ENCODE measurements around the gene PGAP2. TPM values are rescaled to one million over a fixed set of nuclear protein-coding genes. Genes with fewer than 3 reads are reported as not detected.

The PGAP2 gene
- polyA plus RNA-seq, 4 donors: 28.2 to 50.9 (median 39.3) TPM

DNA sequence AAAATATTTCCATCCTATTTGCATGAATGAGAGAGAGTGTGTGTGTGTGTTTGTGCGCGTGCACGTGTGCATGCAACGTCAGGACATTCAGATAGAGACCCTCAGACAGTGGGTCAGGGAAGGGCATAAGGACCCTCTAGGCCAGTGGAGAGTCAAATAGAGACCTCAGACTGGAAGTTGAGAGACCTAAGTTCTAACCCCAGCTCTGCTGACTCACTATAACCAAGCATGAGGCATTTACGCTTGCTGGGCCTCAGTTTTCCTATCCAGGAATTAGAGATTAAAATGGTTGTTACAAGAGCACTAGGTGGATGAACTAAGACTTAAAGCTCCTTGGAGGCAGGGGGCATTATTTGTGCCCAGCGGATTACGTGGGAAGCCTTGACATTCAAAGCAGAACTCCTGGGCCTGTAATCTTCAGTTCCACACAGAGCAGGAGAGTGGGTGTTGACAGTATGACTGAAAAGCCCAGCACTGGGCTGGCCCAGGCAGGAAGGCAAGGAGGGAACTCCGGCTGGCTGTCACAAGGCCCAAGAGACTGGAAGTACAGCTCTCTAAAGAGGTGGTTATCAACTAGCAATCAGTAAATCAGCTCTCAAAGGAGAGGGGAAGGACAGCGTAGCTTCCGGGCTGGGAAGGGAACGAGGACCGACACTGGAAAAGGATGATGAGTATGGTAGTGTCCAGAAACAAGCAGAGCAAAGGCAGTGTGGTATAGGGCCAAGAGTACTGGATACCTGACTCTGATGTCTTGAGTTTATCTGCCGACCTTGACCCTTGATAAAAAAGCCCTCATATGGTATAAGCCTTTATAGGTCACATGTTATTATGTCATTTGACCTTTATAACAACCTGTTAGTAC is 23.2 kb downstream of the PGAP2 start:
- no peak for DNase-seq (ENCODE audit: low read depth in 4 of 4, low spot score in 3 of 4)

DNA sequence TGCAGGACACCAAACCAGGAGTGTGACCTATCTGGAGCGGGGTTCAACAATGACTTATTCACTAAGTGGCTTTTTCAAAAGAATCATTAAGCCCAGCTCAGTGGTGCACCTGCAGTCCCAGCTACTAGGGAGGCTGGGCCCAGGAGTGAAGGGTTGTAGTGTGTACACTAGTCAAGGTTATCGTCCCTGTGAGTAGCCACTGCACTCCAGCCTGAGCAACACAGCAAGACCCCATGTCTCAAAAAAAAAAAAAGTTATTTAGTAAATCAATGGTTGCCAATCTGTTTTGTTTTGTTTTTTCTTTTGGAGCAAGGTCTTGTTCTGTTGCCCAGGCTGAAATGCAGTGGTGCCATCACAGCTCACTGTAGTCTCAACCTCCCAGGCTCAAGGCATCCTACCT is 24.5 kb downstream of the PGAP2 start:
- DNase-seq (ENCODE audit: low read depth in 4 of 4, low spot score in 3 of 4): no peak

DNA sequence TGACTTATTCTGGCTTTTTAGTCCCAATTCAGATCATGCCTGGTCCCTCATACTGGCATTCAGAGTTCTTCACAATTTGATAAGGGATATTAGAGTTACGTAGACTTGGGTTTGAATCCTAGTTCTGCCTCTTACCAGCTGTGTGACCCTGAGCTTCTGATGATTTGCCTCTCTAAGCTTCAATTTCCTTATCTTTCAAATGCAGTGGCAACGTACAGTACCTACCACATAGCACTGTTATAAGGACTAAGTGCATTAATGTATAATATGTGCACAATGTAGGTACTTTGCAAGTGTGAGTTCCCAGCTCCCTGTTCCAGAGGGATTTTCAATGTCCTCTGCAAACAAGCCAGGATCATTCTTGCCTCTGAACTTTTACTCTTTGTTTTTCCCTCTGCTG is 25.1 kb downstream of the PGAP2 start:
- no peak for DNase-seq (ENCODE audit: low read depth in 4 of 4, low spot score in 3 of 4)

DNA sequence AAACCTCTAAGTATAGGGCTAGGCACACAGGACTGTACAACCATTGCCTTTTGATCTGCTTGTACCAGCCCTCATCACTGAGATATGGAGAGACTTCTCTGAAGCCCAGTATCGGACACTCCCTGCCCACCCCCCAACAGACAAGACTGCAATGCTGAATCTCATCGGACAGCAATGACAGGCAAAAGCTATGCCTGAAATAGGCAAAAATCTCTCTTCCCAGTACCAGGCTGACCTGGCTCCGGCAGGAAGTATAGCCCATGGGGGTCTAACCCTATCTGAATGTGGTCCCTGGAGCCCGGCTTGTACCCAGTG is 25.9 kb downstream of the PGAP2 start:
- no peak for DNase-seq (ENCODE audit: low read depth in 4 of 4, low spot score in 3 of 4)

DNA sequence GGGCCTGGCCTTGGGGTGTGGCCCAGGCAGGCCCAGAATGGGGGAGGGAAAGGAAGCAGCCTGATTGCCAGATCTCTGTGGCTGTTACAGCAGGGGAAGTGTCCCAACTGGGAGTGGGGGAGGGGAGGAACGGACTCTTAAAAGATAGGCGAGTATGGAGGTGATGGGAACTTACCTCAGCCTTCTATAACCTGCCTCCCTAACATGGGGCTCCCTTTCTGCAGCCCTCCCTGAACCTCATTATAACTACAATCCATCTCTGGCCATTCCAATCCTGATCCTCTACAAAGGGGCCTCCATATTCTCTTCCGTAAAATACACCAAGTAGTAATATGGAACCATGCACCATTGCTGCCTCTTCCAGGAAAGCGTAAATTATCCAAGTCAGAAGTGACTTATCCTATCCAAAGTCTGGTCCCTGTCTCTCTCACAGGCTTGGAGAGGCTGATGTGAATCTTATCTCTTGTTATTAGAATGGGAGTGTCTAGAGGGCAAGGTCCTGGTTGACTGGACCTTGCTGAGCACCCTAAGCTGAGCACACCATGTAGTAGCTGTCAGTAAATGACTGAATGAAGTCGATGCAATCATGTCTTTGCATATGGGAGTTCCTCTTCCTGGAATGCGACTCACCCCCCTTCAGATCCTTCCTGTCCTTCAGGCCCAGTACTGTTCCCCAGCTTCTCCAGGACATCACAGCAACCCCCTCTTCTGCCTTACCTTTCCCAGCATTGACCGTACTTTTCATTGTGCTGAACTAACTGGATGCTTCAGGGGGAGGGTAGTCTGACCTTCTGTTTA is 26.5 kb downstream of the PGAP2 start:
- no peak for DNase-seq (ENCODE audit: low read depth in 4 of 4, low spot score in 3 of 4)

DNA sequence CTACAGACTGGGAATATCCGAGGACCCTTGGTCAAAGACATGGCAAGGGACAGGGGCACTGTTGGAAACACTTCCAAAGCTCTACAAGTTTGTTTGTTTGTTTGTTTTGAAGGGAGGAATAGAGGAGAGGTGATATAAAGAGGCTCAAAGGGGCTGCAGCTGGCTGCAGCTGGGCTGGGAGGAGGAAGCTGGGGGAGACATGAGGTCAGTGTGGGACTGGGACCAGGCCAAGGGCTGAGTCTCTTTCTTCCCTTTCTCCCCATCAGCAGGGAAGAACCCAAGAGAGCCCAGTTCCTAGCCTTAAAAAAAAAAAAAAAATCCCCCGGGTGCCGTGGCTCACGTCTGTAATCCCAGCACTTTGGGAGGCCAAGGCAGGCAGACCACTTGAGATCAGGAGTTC is 27.4 kb downstream of the PGAP2 start:
- DNase-seq (ENCODE audit: low read depth in 4 of 4, low spot score in 3 of 4): no peak

DNA sequence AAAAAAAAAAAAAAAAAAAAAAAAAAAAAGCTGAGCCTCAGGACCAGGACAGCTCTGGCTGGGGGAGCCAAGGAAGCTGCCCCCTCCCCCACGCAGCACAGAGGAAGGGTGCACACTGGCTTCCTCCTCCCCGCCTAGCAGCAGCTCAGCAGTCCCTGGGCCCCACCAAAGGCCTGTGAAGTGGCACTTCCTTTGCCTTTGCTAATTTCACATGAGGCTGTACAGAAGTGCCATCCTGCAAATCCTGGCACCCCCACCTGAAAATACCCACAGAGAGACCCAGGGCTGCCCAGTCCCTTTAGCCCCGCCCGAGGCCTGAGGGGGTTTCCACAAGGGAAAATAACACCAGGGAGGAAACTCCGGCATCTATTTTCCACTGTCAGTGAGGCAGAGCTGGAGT is 28.5 kb downstream of the PGAP2 start:
- DNase-seq (ENCODE audit: low read depth in 4 of 4, low spot score in 3 of 4): no peak

DNA sequence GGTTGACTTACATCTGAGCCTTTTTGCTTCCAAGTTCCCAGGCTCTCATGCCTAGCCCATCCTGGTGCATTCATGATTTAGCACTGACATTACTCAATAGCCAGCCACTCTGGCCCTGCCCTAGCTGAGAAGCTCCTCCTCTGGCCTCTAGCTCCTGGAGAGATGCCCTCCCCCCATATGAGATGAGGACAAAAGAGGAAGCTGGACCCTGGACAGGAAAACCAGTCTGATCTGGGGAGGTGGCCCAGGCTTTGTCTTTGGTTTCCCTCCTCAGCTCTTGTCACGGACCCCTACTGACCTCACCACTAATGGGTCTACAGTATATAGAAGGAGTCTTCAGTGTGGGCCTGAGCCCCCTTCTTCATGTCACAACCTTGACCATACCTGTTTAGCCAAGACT is 29.4 kb downstream of the PGAP2 start:
- no peak for DNase-seq (ENCODE audit: low read depth in 4 of 4, low spot score in 3 of 4)

DNA sequence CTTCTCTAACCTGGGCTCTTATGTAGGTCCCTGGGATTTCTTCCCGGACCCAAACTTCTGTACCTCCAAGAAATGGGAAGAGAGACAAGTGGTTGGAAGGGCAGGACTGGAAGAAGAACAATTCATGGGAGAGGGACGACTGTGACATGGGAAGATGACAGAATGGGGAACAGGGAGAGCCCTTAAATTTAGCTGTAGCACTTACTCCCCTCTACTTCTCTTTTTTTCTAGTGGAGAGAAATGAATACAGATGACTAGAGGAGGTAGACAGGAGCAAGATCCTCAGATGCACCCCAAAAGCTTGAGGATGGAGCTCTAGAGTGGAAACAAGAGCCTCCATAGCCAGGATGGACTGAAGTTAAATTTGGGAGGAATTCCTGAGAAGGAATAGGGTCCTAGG is 30.1 kb downstream of the PGAP2 start:
- no peak for DNase-seq (ENCODE audit: low read depth in 4 of 4, low spot score in 3 of 4)

DNA sequence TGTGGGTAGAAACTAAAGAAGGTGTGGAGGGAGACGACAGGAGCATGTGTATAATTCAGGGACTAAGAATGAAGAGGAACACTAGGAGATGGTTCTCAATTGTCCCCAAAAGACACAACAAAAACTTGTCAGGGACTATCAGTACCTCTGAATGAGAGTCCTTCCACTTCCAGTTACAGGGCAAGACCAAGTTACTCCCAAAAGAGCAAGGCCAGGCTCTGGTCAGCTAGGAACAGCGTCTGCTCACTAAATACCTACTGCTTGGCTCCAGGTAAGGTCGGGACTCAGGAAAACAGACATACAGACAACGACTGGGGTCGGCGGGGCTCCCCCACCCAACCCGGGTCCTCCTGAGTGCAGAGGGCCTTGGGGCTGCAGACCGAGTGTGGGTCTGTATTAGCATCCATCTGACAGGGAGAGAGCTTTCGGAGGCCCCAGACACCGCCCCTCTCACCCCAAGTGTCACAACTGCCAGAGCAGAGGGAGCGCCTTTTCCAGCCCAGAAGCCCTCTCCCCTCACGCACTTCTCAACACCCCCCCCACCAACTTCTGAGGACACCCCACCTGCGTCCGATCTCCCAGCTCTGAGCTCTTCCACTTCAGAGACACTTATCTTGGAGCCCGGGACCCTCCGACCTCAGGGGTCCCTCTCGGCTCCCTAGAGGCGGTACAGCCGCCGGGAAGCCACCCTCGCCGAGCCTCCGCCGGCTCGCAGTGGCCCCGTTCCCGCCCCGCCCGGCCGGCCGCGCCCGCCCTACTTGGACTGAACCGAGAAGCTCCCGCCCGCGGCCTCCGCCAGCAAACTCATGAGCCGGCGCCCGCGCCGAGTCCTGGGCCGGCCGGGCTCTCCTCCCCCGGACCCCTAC is 31.9 kb downstream of the PGAP2 start:
- peak in 1 of 4 donors; percentile 26 for DNase-seq (ENCODE audit: low read depth in 4 of 4, low spot score in 3 of 4)

DNA sequence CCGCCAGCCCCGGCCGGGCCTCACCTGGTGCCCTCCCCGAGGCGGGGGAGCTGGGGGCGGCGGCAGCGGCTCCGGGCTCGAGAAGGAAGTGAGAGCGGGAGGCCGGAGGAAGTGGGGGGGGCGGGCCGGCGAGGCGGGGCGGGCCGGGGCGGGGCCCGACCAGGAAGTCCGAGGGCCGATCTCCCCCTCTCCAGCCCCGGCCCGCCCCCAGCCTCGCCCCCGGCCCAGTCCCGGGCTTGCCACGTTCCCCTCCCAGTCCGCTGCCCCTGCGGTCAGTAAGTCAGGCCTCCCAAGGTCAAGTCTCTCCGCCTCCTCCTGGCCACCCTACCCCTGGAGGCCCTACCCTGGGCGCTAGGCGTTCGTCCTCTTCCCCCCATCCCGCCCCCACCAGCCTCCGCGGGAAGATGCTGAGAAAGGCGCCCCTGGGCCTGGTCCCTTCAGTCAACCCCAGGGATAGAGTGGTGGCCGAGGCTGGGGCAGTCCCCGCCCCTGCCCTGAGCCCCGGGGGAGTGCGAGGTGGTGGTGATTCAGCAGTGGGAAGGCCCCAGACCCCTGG is 32.6 kb downstream of the PGAP2 start, which contains the start of gene RHOG:
Gene RHOG (minus strand): TSS at position 90 of the 556 bp plus-strand sequence. CDS start 12,821 bp downstream, outside the sequence.
- peak in 2 of 4 donors; percentile 50 to 54 for DNase-seq (ENCODE audit: low read depth in 4 of 4, low spot score in 3 of 4)

DNA sequence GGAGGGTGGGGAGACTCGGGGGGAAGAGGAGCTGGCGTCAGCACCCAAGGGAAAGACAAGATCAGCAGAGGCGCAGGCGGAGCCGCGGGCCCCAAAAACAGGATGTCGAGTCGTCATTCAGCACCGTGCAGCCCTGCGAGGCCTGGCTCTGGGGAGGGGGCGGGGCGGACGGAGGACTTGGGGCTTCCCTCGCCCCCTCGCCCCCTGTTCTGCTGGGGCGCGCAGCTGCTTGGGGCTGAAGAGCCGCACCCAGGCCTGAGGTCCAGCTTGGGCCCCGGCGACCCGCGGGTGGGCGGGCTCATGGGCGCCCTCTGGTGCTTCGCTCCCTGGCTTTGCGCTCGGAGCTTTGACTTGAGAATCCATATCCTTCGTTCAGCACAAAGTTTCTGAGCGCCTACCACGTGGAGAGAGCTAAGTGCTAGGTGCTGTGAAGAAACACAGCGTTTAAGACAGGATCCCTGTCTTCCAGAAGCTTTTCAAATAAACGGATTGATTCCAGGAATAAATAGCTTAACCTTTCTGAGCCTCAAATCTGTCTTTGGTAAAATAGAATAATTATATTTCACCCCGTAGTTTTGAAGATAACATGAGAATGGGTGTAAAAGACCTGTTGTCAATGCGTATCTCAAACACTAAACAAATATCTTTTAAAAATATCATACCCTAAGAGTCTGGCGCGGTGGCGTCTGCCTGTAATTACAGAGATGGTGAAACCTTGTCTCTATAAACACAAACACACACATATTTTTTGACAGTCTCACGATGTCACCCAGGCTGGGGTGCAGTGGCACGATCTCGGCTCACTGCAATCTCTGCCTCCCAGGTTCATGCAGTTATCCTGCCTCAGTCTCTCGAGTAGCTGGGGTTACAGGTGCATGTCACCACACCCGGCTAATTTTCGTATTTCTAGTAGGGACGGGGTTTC is 33.3 kb downstream of the PGAP2 start:
- DNase-seq (ENCODE audit: low read depth in 4 of 4, low spot score in 3 of 4): peak in 2 of 4 donors; percentile 56 to 68

DNA sequence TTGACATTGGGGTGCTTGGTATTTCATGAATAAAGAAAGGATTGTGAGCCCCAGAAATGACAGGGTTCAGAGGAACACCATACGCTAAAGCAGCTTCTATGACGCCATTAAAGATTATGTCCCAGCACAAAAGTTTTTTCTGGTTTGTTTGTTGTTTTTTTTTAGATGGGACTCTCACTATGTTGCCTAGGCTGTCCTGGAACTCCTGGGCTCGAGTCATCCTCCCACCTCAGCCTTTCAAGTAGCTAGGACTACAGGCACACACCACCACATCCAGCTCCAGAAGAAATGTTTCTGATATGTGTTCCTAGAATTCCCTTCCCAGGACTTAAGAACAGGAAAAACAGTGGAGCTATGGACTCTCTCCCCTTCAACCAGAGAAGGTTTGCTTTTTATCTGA is 35.0 kb downstream of the PGAP2 start:
- DNase-seq (ENCODE audit: low read depth in 4 of 4, low spot score in 3 of 4): no peak

DNA sequence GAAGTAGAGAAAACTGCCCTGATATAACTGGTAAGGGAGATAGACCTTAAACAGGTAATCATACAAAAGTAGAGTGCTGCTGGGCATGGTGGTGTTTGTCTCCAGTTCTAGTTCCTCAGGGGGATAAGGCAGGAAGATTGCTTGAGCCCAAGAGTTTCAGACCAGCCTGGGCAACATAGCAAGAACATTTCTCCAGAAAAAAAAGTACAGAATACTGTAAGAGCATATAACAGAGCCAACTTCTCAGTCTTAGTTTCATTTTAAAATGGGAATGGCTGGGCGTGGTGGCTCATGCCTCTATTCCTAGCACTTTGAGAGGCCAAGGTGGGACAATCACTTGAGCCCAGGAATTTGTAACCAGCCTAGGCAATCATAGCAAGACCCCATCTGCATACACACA is 36.9 kb downstream of the PGAP2 start:
- no peak for DNase-seq (ENCODE audit: low read depth in 4 of 4, low spot score in 3 of 4)

DNA sequence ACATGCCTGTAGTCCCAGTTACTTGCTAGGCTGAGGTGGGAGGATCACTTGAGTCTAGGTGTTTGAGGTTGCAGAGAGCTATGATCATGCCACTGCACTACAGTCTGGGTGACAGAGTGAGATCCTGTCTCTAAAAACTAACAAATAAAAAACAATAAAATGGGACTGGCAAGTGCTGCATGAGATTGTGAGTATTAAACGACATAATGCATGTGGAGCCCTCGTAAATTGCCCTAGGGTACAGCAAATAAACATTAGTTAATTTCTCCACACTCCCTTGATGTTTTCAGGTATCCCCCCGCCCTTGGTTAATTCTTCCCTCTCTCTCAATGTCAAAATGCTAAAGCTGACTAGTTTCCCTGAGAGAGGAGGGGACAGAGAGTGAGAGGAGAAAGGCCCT is 37.3 kb downstream of the PGAP2 start:
- DNase-seq (ENCODE audit: low read depth in 4 of 4, low spot score in 3 of 4): no peak

DNA sequence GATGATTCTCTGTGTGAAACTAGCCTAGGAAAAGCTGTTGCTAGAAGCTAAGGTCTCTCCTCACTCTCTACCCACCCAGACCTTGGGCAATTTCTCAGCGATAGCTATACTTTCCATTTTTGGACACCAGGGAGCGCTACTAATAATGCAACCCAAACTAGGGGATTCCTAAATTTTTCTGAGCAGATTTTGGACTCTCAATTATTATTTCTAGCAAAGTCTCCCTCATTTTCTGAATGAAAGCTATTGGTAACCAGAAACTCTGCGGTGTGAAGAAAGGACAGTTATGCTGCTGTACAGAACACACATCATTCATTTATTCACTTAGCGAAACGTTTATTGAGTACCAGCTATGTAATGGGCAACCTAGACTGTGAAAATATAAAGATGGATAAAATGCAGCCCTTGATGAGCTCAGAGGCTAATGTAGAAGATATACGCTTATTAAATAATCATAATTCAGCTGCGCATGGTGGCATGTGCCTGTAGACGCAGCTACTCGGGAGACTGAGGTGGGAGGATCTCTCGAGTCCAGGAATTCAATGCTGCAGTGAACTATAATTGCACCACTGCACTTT is 41.0 kb downstream of the PGAP2 start:
- DNase-seq (ENCODE audit: low read depth in 4 of 4, low spot score in 3 of 4): no peak

DNA sequence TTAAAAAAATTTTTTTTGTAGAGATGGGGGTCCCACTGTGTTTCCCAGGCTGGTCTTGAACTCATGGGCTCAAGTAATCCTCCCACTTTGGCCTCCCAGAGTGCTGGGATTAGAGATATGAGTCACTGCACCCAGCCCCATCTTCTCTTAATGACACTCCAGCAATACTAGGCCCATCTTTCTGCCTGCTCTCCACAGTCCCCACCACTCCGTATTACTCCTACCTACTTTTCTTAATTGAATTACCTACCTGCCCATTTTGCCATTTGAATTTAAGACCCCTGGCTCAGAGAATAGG is 45.1 kb downstream of the PGAP2 start:
- no peak for DNase-seq (ENCODE audit: low read depth in 4 of 4, low spot score in 3 of 4)

DNA sequence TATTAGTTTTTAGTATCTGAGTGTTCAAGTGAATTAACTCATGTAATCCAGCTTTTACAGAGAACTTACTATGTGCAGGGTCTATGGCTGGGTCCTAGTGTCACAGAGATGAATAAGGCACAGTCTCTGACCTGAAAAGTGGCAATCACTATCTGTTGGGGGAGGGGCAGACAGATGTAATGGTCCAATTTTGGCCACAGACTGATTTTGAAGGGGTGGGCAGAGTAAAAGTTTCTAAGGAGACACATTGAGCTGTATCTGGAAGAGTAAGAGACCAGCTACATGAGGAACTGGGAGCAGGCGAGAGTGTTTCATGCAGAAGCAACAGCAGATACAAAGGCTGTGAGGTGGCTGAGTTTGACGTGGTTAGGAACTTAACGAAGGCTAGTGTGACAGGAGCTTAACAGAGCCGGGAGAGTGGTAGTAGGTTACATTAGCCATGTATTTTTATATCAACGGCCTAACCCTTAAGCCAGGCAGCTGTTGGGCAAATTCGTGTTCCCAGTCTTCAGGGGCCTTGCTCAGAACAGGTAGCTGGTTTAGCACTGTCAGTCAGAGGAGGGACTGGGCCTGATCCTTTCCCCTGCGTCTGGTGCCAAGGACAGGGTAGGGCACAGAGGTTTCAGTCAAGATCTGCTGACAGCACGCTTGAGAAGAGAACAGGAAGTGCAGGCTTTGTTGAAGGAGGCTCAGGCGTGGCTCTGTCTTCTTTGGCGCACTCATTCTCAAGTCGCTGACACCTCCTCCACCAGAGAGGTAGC is 45.7 kb downstream of the PGAP2 start:
- DNase-seq (ENCODE audit: low read depth in 4 of 4, low spot score in 3 of 4): no peak

DNA sequence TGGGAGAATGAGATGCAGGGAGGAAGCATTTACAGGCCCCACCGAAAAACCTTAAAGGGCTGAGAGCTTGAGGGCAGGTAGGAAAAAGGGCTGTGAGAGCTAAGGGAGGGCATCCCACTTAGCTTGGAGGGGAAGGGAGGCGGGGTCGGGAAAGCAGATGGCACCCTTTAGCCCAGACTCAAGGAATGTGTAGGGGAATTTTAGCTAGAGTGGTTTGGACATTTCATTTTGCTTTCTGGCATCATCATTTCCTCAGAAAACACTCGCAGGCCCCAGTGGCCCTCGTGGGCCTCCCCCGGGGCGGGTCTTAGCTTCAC is 46.3 kb downstream of the PGAP2 start:
- DNase-seq (ENCODE audit: low read depth in 4 of 4, low spot score in 3 of 4): no peak

Data from left renal pelvis (tissue), 4 donors.